Upper lobe of left lung (tissue), 6 donors: Measurements from ENCODE around the gene FLOT1. TPM values are rescaled to one million over a fixed set of nuclear protein-coding genes. Genes with fewer than 3 reads are reported as not detected.

Experiments used
- ATAC-seq, 2 donors: fragments of 200-7000 bp; cut with Tn5 transposase; one replicate each; pipeline ENCODE4 v1.9.1; 2022; ENCODE audit warnings: mild to moderate bottlenecking in 2 of 2, moderate library complexity in 2 of 2; ENCODE audit not compliant: low FRiP score in 2 of 2
- DNase-seq, 2 donors: peaks; one replicate each; pipeline ENCODE4 v3.0.0-alpha.2; 2019 to 2020
- H3K27ac ChIP-seq, 4 donors: fragments of 200-600 bp; sonication (generic); one replicate each; pipeline ENCODE4 v1.5.1; 2016 to 2019
- H3K27me3 ChIP-seq, 4 donors: fragments of 200-600 bp; sonication (generic); one replicate each; pipeline ENCODE4 v1.5.1; 2017 to 2019
- H3K36me3 ChIP-seq, 4 donors: fragments of 200-600 bp; sonication (generic); one replicate each; pipeline ENCODE4 v1.5.1; 2016 to 2019
- H3K4me1 ChIP-seq, 4 donors: fragments of 200-600 bp; sonication (generic); one replicate each; pipeline ENCODE4 v1.5.1; 2018 to 2019
- H3K4me3 ChIP-seq, 4 donors: fragments of 200-600 bp; sonication (generic); one replicate each; pipeline ENCODE4 v1.5.1; 2017 to 2019; ENCODE audit warnings: mild to moderate bottlenecking in 2 of 4, moderate library complexity in 1 of 4
- H3K9me3 ChIP-seq, 4 donors: fragments of 200-600 bp; sonication (generic); one replicate each; pipeline ENCODE4 v1.5.1; 2018 to 2019
- CTCF ChIP-seq, 6 experiments: fragments of 450-650 bp in 4 of 6; fragments of 200-600 bp in 2 of 6; sonication (generic) in 2 of 6; IDR thresholded peaks; one replicate each; pipeline ENCODE4 v1.5.1; 2016 to 2019; ENCODE audit warnings: antibody characterized with exemption in 6 of 6
- EP300 ChIP-seq, 4 donors: sonication (generic); formaldehyde crosslinking; IDR thresholded peaks; one replicate each; pipeline ENCODE4 v1.5.1; 2017; ENCODE audit warnings: antibody characterized with exemption in 4 of 4, control low read depth in 2 of 4
- POLR2A ChIP-seq, 4 donors: fragments of 450-650 bp; IDR thresholded peaks; one replicate each; pipeline ENCODE4 v1.5.1; 2016 to 2017; ENCODE audit warnings: antibody characterized with exemption in 4 of 4, mild to moderate bottlenecking in 2 of 4
- POLR2AphosphoS5 ChIP-seq, 2 donors: sonication (generic); formaldehyde crosslinking; IDR thresholded peaks; one replicate each; pipeline ENCODE4 v1.5.1; 2017; ENCODE audit warnings: antibody characterized with exemption in 2 of 2
- WGBS, 2 donors: methylation state at CpG; one replicate each; pipeline ENCODE4 v1.1.5; 2017 to 2018; 5-methylcytosine and 5-hydroxymethylcytosine counted together
- total RNA-seq, 6 donors: library from RNA; depleted of rRNA in 4 of 6; stranded (reverse); fragments of >200 nt in 4 of 6; gene quantifications; one replicate each; pipeline versions ENCODE4 v1.1.0 to v1.2.1, GENCODE V29; 2016 to 2021
- donor health status: DM: no; HTN: no; CAD: no; lungs with moderate emphysema.
- donor health status: DM: no; HTN: yes; CAD: no; lungs with severe emphysema.

The FLOT1 gene
- total RNA-seq, 6 donors from 2014 or later, result 133 to 212 (median 143) TPM

GRCh38 chr6:30779850-30780641 is 37.6 kb upstream of the FLOT1 start:
- no peak for TF ChIP-seq POLR2A (IDR thresholded peaks at IDR 0.05)
- TF ChIP-seq EP300 (IDR thresholded peaks at IDR 0.05), result no peak
- no peak for TF ChIP-seq POLR2AphosphoS5 (IDR thresholded peaks at IDR 0.05)
- peaks cover 43 to 55% (median 48%) of the 10 kb centered on the region in 4 donors for H3K4me1 ChIP-seq
- 89% methylated on average over 8 to 10 of the region's 10 CpGs for WGBS, 2 donors

GRCh38 chr6:30778001-30778635 is 35.6 kb upstream of the FLOT1 start:
- Histone ChIP-seq H3K27ac (peak overlapping the region in 2 of 4 donors; percentile 55 to 70), H3K36me3 (no peaks in the 10 kb centered on the region), H3K4me1 (peaks cover 42 to 51% (median 46%) of the 10 kb centered on the region in 4 donors), H3K9me3 (no peaks in the 10 kb centered on the region), H3K27me3 (no peaks in the 10 kb centered on the region), H3K4me3 (no peak overlapping the region)
- WGBS, 2 donors, result 69 to 78% methylated on average over 3 of the region's 3 CpGs
- TF ChIP-seq EP300 (IDR thresholded peaks at IDR 0.05) (no peak), CTCF (IDR thresholded peaks at IDR 0.05) (no peak), POLR2A (IDR thresholded peaks at IDR 0.05) (no peak), POLR2AphosphoS5 (IDR thresholded peaks at IDR 0.05) (no peak)
- DNase-seq, result no peak
- no peak for ATAC-seq

More at GRCh38 chr6:30779850-30780641, 37.6 kb upstream of the FLOT1 start:
- no peak for ATAC-seq
- H3K27ac ChIP-seq, result peak overlapping the region; percentile 19 to 92 (median 70)
- no peaks in the 10 kb centered on the region for H3K9me3 ChIP-seq
- DNase-seq, result no peak
- H3K27me3 ChIP-seq, result no peaks in the 10 kb centered on the region
- H3K36me3 ChIP-seq, result no peaks in the 10 kb centered on the region
- no peak overlapping the region for H3K4me3 ChIP-seq

GRCh38 chr6:30777155-30777485 is 34.6 kb upstream of the FLOT1 start:
- Histone ChIP-seq H3K4me3 (no peak overlapping the region), H3K4me1 (peaks cover 32 to 41% (median 36%) of the 10 kb centered on the region in 4 donors), H3K9me3 (no peaks in the 10 kb centered on the region), H3K27ac (no peak overlapping the region), H3K27me3 (no peaks in the 10 kb centered on the region), H3K36me3 (no peaks in the 10 kb centered on the region)
- TF ChIP-seq CTCF (IDR thresholded peaks at IDR 0.05) (no peak), POLR2A (IDR thresholded peaks at IDR 0.05) (no peak), EP300 (IDR thresholded peaks at IDR 0.05) (no peak), POLR2AphosphoS5 (IDR thresholded peaks at IDR 0.05) (no peak)
- DNase-seq (no peak), ATAC-seq (no peak)
- WGBS, 2 donors, result 79 to 81% methylated on average over 3 of the region's 3 CpGs

- Histone ChIP-seq H3K4me1 (peaks cover 29 to 36% (median 31%) of the 10 kb centered on the region in 4 donors), H3K27ac (no peak overlapping the region), H3K4me3 (no peak overlapping the region), H3K27me3 (no peaks in the 10 kb centered on the region), H3K36me3 (no peaks in the 10 kb centered on the region), H3K9me3 (no peaks in the 10 kb centered on the region)
- ATAC-seq (no peak), DNase-seq (no peak)
- TF ChIP-seq EP300 (IDR thresholded peaks at IDR 0.05) (no peak), POLR2AphosphoS5 (IDR thresholded peaks at IDR 0.05) (no peak), POLR2A (IDR thresholded peaks at IDR 0.05) (no peak), CTCF (IDR thresholded peaks at IDR 0.05) (no peak)
- WGBS, 2 donors, result 92 to 98% methylated on average over 5 of the region's 5 CpGs
Measured at GRCh38 chr6:30776390-30777154, 34.1 kb upstream of the FLOT1 start.

DNA sequence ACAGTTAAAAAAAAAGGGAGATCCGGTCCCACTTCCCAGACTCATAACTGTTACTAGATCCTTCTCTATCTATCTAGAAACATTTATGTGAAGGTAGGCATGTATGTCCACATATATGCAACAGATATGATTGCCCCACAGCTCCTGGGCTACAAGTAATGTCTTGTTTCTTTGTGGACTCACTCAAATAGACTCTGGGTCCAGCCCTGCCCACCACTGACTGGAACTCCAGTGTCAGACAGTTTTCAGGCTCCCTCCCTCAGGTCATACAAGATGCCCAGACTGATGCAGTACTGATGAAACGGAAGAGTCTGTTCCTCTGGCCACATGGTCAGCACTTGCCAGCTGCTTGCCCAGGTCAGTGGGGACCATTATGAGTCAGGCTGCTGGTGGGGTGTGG is 32.6 kb upstream of the FLOT1 start:
- Histone ChIP-seq H3K4me1 (peaks cover 18 to 23% (median 19%) of the 10 kb centered on the region in 4 donors), H3K27me3 (no peaks in the 10 kb centered on the region), H3K27ac (no peak overlapping the region), H3K9me3 (no peaks in the 10 kb centered on the region), H3K36me3 (no peaks in the 10 kb centered on the region), H3K4me3 (no peak overlapping the region)
- DNase-seq, result no peak
- TF ChIP-seq EP300 (IDR thresholded peaks at IDR 0.05) (no peak), CTCF (IDR thresholded peaks at IDR 0.05) (no peak)
- ATAC-seq, result no peak
- 89 to 94% methylated on average over 1 to 2 of the region's 2 CpGs for WGBS, 2 donors
